ENCODE results near the gene GMFB. TPM values are rescaled to one million over a fixed set of nuclear protein-coding genes. Genes with fewer than 3 reads are reported as not detected.

Gene GMFB
- total RNA-seq, 6 experiments from 2014 or later, result 13.8 to 36.3 (median 22.5) TPM

GRCh38 chr14:54535126-54535525 lies 46.3 kb upstream of the GMFB start:
- DNase-seq, result no peak
- Histone ChIP-seq H3K27ac (no peak overlapping the region), H3K4me1 (peaks cover 0 to 10% (median 3%) of the 10 kb centered on the region in 4 donors), H3K4me3 (no peak overlapping the region), H3K27me3 (no peaks in the 10 kb centered on the region), H3K36me3 (peaks cover 0 to 2% (median 0%) of the 10 kb centered on the region in 4 donors), H3K9me3 (no peaks in the 10 kb centered on the region)
- no peak for ATAC-seq
- 77% methylated on average over 1 of the region's 1 CpG for WGBS (ENCODE audit: insufficient coverage, low coverage, low lambda C conversion rate, missing lambda C conversion rate)
- TF ChIP-seq CTCF (IDR thresholded peaks at IDR 0.05) (no peak), POLR2A (IDR thresholded peaks at IDR 0.05) (no peak)
- intact Hi-C loops (cut with DNase I), result no loop called here

- H3K36me3 ChIP-seq, result peaks cover 0 to 2% (median 0%) of the 10 kb centered on the region in 4 donors
- intact Hi-C loops (cut with DNase I), result no loop called here
- H3K27me3 ChIP-seq, result no peaks in the 10 kb centered on the region
- TF ChIP-seq CTCF (IDR thresholded peaks at IDR 0.05) (no peak), POLR2A (IDR thresholded peaks at IDR 0.05) (no peak)
- no peak for DNase-seq
- peaks cover 0 to 8% (median 3%) of the 10 kb centered on the region in 4 donors for H3K4me1 ChIP-seq
- H3K9me3 ChIP-seq, result no peaks in the 10 kb centered on the region
- no peak overlapping the region for H3K27ac ChIP-seq
- no peak for ATAC-seq
- WGBS (ENCODE audit: insufficient coverage, low coverage, low lambda C conversion rate, missing lambda C conversion rate), result 100% methylated on average over 1 of the region's 1 CpG
- no peak overlapping the region for H3K4me3 ChIP-seq
Measured at GRCh38 chr14:54533100-54533499, 44.3 kb upstream of the GMFB start.

GRCh38 chr14:54532111-54533012 lies 43.6 kb upstream of the GMFB start:
- Histone ChIP-seq H3K4me1 (peaks cover 0 to 2% (median under 1%) of the 10 kb centered on the region in 4 donors), H3K27me3 (no peaks in the 10 kb centered on the region), H3K9me3 (no peaks in the 10 kb centered on the region), H3K4me3 (no peak overlapping the region), H3K36me3 (peaks cover 0 to 2% (median 0%) of the 10 kb centered on the region in 4 donors), H3K27ac (no peak overlapping the region)
- TF ChIP-seq POLR2A (IDR thresholded peaks at IDR 0.05) (no peak), CTCF (IDR thresholded peaks at IDR 0.05) (no peak)
- WGBS (ENCODE audit: insufficient coverage, low coverage, low lambda C conversion rate, missing lambda C conversion rate), result 95% methylated on average over 3 of the region's 3 CpGs
- intact Hi-C loops (cut with DNase I), result no loop called here
- DNase-seq (no peak), ATAC-seq (no peak)

GRCh38 chr14:54529811-54530210 lies 41.0 kb upstream of the GMFB start:
- intact Hi-C loops (cut with DNase I), result no loop called here
- no peak overlapping the region for H3K27ac ChIP-seq
- peaks cover 0 to 2% (median 0%) of the 10 kb centered on the region in 4 donors for H3K36me3 ChIP-seq
- DNase-seq, result no peak
- no peaks in the 10 kb centered on the region for H3K9me3 ChIP-seq
- no peaks in the 10 kb centered on the region for H3K4me1 ChIP-seq
- WGBS (ENCODE audit: insufficient coverage, low coverage, low lambda C conversion rate, missing lambda C conversion rate), result 52% methylated on average over 1 of the region's 1 CpG
- no peak overlapping the region for H3K4me3 ChIP-seq
- ATAC-seq, result no peak
- TF ChIP-seq POLR2A (IDR thresholded peaks at IDR 0.05) (no peak), CTCF (IDR thresholded peaks at IDR 0.05) (no peak)
- H3K27me3 ChIP-seq, result no peaks in the 10 kb centered on the region

All from right lobe of liver (tissue), 6 donors.